ENCODE results near the gene WSCD2.

The WSCD2 gene

GRCh38 chr12:108182096-108182495 lies 53.0 kb downstream of the WSCD2 start:
- TF ChIP-seq CTCF (conservative IDR thresholded peaks at IDR 0.05), result no peak

GRCh38 chr12:108185002-108185401 lies 55.9 kb downstream of the WSCD2 start:
- no peak overlapping the region for H3K27ac ChIP-seq
- TF ChIP-seq CTCF (conservative IDR thresholded peaks at IDR 0.05), result no peak

More at GRCh38 chr12:108182096-108182495, 53.0 kb downstream of the WSCD2 start:
- H3K27ac ChIP-seq, result no peak overlapping the region

- TF ChIP-seq CTCF (conservative IDR thresholded peaks at IDR 0.05), result no peak
Observed at GRCh38 chr12:108187831-108188230, 58.7 kb downstream of the WSCD2 start.

GRCh38 chr12:108190529-108190928 lies 61.4 kb downstream of the WSCD2 start:
- TF ChIP-seq CTCF (conservative IDR thresholded peaks at IDR 0.05), result no peak
- H3K27ac ChIP-seq, result no peak overlapping the region

More at GRCh38 chr12:108187831-108188230, 58.7 kb downstream of the WSCD2 start:
- no peak overlapping the region for H3K27ac ChIP-seq

GRCh38 chr12:108191086-108191485 lies 62.0 kb downstream of the WSCD2 start:
- no peak overlapping the region for H3K27ac ChIP-seq
- TF ChIP-seq CTCF (conservative IDR thresholded peaks at IDR 0.05), result no peak

DNA sequence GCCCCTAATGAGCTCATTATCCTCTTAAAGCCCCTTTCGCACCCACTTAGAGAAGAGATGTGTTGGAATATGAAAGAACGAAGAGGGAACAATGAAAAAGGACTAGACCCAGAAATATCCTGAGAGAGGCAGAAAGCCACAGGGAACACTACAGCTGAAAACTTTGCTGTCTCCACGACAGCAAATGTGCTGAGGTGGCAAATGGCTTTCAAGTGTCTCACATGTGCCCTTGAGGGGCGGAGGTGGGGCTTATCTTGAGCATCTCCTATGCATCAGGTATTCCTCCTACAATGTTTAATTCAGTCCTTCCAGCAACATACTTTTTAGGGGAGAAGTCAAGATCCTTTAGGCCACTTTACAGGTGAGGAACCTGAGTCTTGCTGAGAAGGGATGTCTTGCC lies 62.9 kb downstream of the WSCD2 start:
- no peak for TF ChIP-seq CTCF (conservative IDR thresholded peaks at IDR 0.05)
- H3K27ac ChIP-seq, result no peak overlapping the region

GRCh38 chr12:108193493-108193892 lies 64.4 kb downstream of the WSCD2 start:
- no peak for TF ChIP-seq CTCF (conservative IDR thresholded peaks at IDR 0.05)
- H3K27ac ChIP-seq, result no peak overlapping the region

GRCh38 chr12:108193917-108194316 lies 64.8 kb downstream of the WSCD2 start:
- H3K27ac ChIP-seq, result no peak overlapping the region
- peak; percentile 88 for TF ChIP-seq CTCF (conservative IDR thresholded peaks at IDR 0.05)

All from VCaP (cell line).